GM12891 (cell line): ENCODE results near the gene SYMPK.
A peak's percentile ranks its signal among the peaks of the same experiment; 100 is the strongest.

Experiments
- DNase-seq: peaks from one replicate; pipeline ENCODE4 v3.0.0; 2011; ENCODE audit warnings: low spot score; ENCODE audit not compliant: insufficient read length
- FAIRE-seq: peaks from 2 replicates; lab custom pipeline; 2011; peaks lifted over from hg19 to GRCh38; lab: Jason Lieb, UNC
- PAX5 ChIP-seq: IDR thresholded peaks from 2 replicates; pipeline ENCODE4 v1.6.1; 2011; ENCODE audit warnings: low read length, moderate library complexity, mild to moderate bottlenecking; ENCODE audit not compliant: insufficient read depth, severe bottlenecking
- POLR2A ChIP-seq: IDR thresholded peaks from 2 replicates; pipeline ENCODE4 v1.6.1; 2011; ENCODE audit warnings: low read depth, low read length, control low read depth
- POLR2AphosphoS5 ChIP-seq: IDR thresholded peaks from 2 replicates; pipeline ENCODE4 v1.6.1; 2011; ENCODE audit warnings: low read depth, low read length, control low read depth
- POU2F2 ChIP-seq: IDR thresholded peaks from 2 replicates; pipeline ENCODE4 v1.6.1; 2011; ENCODE audit warnings: low read depth, mild to moderate bottlenecking, control low read depth, low read length, moderate library complexity
- SPI1 ChIP-seq: IDR thresholded peaks from 2 replicates; pipeline ENCODE4 v1.6.1; 2011; ENCODE audit warnings: low read depth, low read length, control low read depth
- TAF1 ChIP-seq: IDR thresholded peaks from 2 replicates; pipeline ENCODE4 v1.6.1; 2011; ENCODE audit warnings: low read depth, low read length, control low read depth

The SYMPK gene

DNA sequence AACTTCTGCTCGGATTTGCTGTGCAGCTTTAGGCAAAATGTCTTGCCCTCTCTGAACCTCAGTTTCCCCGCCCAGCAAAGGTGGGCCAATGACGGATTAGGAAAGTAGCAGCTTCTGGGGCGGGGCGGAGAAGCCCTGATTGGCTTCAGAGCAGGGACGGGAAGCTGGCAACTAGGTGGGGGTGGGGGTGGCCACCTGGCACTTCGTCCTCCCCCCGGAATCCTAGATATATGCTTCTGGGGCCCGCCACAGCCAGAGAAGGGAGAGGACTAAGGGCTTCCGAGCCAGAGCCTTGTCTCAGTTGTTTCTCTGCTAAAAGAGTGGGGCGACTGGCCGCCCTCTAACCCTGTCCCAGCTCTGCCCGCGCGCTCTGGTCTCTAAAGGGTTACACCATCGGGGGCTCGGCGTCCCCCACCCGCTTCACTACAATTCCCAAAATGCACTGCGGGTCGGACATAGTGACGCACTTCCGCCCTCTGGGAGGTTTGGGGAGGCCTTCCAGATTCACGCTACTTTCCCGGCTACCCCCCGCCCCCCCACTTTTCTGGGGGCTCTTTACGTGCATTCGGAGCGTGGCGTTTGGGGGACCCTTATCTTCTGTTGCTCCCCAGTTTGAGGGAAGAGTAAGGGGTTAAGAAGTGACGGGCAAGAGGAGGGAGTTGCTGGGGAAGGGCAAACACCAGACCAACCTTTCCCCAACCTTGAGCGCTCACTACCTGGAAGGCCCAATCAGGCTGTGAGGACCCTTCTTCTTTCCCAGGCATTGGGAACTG is 23.7 kb upstream of the SYMPK start:
- peak; percentile 99 for FAIRE-seq
- DNase-seq = peak; percentile 86
- TF ChIP-seq POLR2AphosphoS5 = peak; percentile 50; the same call in 1 of the 2 replicates
- peak; percentile 51; the same call in 1 of the 2 replicates for TF ChIP-seq SPI1
- peak; percentile 71; the same call in 1 of the 2 replicates for TF ChIP-seq POLR2A
- TF ChIP-seq POU2F2 = peak; percentile 45; the same call in 1 of the 2 replicates
- TF ChIP-seq TAF1 = peak; percentile 76; the same call in 1 of the 2 replicates
- TF ChIP-seq PAX5 = no peak

DNA sequence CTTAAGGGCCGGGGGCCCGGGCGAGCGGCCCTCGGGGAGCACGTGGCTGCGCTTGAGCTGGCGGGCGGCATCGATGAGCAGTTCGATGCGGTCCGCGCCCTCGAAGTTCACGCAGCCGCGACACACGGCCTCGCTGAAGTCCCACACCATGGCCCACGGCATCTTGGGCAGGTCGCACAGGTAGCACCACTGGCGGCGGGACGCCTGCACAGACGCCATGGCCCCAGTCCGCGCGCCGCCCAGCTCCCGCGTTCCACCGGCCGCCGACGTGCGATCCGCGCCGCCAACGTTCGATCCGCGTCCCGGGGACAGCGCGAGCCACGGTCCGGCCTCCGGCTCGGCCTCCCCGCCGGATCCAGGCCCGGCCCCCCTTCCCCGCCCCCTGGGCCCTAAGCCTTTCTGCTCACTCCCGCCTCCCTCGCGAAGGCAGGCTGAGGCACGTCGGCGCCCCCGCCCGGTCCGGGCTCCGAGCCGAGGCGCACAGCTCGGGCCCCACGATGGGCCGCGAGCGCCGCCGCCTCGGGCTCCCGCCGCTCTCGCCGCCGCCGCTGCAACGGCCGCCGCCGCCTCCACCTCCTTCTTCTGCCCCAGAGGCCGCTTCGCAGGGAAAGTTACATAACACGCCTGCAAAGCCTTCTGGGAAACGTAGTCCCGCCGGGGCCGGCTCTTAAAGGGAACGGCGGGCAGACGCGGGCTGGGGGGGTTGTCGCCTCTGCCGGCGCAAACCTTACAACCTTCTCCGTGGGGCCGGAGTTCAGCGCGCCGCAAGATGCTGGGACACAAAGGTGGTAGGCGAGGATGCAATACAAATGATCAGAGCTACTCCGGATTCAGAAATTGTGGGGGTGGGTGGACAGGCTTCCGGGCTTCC is 22.8 kb upstream of the SYMPK start, which contains the start of gene IRF2BP1:
Gene IRF2BP1, minus strand, starts transcription at position 586 of the 871 bp plus-strand sequence. Its CDS starts 367 bp downstream, at position 219.
- FAIRE-seq (no peak), DNase-seq (peak; percentile 91)
- no peak for TF ChIP-seq POU2F2
- TF ChIP-seq POLR2A = no peak

DNA sequence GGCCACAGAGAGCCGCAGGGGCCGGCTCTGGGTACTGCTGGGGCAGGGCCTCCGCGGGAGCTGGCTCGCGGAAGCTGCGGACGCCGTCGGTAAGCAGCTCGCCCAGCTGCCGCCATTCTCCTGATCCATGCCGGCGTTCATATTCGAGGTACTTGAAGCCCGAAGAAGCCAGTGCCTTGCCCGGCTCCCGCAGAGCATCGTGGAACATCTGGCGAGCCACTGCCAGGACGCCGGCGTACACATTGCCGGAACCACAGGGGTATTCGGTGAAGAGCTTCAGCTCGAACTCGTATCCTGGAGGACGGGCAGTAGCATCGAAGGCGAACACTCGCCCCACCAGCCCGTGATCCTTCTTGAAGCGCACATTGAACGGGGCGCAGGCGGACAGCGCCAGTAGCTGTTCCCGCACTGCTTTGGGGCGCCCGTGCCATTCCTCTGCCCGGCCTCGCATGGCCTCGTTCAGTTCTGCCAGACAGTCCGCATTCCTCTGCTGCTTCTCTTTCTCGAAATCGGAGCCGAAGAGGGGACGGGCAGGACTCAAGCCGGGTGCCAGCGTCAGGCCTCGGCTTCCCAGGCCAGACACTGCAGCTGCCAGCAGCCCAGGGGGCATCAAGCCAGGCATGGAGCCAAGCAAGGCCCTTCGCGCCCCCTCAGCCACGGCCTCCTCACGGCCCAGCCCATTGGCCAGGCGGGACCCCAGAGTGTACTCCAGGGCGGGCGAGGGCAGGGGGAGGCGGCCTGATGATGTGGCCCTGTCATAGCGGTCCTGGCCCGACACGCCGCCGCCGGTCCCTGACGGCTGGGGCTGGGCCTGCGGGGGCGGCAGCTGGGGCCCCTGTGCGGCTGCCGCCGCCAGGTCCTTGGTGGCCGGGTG is 22.0 kb upstream of the SYMPK start:
- TF ChIP-seq TAF1 = no peak
- no peak for TF ChIP-seq POLR2A
- no peak for TF ChIP-seq PAX5
- TF ChIP-seq POLR2AphosphoS5 = no peak
- no peak for TF ChIP-seq POU2F2
- no peak for TF ChIP-seq SPI1
- FAIRE-seq = no peak
- peak; percentile 57 for DNase-seq

DNA sequence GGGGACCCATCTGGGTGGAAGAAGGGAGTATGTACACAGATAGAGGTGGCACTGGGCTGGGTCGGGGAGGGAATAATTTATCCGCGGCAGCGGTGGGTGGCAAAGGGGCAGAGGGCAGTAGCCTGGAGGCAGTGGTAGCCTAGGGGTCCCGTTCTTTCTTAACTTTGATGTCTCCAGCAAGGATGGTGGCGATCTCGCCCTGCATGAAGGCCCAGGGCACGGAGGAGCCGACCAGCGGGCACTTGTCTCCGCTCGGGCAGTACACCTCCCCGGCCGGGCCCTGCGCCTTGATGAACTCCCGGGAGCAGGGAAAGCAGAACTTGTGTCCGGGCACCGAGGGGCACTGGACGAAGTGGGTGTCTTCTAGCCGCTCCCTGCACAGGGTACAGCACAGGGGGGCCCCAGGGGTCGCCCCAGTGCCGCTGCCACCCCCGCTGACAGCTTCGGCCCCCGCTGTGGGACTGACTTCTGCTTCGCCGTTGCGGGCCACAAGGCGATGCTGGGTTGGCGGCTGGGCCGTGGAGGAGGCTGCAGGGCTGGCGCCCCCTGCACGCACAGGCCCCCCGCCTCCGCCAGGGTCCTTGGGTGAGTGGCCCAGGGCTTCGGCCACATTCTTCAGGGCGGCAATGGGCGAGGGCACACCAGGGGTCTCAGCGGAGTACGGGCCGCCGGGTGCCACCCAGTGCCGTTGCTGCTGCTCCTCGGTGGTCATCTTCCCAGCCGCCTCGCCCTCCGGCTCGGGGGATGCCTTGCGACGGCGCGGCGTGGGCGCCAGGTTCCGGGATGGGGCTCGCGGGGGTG is 21.1 kb upstream of the SYMPK start:
- DNase-seq (no peak), FAIRE-seq (no peak)
- TF ChIP-seq TAF1 (no peak), POU2F2 (no peak), POLR2AphosphoS5 (no peak), POLR2A (no peak), SPI1 (no peak), PAX5 (no peak)

DNA sequence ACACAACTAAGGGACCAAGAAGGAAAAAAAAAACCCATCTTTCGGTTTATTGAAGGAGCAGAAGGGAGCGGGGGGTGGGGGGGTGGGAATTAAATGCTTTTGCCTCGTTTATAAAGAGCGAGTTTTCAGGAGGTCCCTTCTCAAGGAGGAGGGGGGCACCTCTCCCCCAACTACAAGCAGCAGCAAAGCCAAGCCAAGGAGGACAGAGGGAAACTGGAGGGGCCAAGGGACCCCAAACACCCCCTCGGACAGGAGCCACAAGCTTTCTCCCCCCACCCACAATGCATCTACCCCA is 20.6 kb upstream of the SYMPK start:
- no peak for FAIRE-seq
- no peak for DNase-seq
- TF ChIP-seq POLR2AphosphoS5 (no peak), POU2F2 (no peak), SPI1 (no peak), POLR2A (no peak), TAF1 (no peak)

DNA sequence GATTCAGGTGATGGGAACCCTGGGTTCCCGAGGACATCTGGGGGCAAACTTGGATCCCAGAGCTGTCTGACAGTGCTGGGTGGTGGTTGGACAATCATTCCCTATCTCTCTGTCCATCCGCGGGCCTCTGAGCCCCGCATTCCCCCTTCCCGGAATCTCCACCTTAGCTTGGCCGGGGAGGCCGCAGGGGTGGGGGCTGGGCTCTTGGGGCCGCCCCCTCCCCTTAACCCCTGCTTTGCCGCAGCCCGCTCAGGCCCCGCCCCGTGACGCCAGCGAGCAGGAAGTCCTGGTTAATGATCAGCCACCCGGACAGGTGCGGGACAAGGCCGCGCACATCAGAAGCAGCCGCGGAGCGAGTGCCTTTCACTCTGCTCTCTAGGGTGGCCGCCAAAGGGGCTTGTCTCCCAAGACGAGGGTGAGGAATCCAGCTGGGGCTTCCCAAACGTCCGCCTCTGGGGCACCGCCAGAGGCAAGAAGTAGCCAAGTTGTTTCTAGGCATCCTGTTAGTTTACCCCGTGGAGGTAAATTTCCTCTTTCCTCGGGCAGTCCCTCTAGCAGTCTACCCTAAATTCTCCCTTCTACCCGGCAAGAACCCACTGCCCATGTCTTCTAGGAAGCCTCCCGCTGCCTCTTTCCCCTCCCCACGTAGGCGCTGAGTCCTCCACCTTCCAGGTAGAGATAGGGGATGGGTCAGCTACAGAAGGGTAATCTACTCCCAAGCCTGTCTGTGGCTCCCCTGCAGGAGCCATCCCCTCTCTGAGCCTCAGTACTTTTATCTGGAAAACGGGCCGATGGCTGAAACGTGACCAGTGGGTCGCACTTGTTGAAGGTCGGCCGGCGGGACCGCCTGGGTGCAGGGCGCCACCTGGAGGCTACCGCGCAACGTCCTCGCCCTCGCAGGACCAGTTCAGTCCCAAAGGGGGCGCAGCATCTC is 20.0 kb upstream of the SYMPK start:
- TF ChIP-seq TAF1 (no peak), POLR2AphosphoS5 (no peak), POU2F2 (no peak), SPI1 (no peak)
- peak; percentile 86 for DNase-seq
- FAIRE-seq = peak; percentile 96

DNA sequence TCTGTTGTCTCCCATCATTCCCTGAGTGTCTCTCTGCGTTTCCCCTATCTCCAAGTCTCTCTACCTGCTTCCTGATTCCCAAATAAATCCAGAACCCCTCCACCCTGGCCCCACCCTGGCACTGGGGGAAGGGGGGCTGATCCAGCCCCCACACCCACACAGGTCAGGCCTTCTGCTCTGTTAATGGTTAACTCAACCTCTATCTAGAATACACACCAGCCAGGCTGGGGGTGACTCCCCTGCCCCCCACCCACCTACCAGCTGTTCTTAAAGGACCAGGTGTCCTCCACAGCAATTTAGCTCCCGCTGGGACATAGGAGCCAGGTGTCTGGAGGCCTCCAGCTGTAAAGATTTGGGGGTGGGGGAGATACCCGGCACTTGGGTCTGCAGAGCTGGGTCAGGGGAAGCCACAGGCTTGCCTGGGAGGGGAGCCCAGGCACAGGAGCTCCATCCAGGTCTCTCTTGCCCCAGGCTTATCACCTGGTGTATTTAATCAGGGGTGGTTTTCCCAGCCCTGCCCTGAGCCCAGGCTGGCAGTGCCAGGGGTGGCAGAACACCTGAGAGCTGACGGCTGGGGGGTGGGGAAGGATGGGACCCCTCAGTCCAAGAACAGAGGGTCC is 19.1 kb upstream of the SYMPK start:
- no peak for FAIRE-seq
- TF ChIP-seq PAX5 (no peak), SPI1 (no peak), POLR2A (no peak), POU2F2 (no peak), TAF1 (no peak), POLR2AphosphoS5 (no peak)
- no peak for DNase-seq
